Activated CD4-positive, alpha-beta T cell treated with anti-CD3 and anti-CD28 coated beads for 36 hours (primary cell): ENCODE measurements around the gene FLNA. TPM values are rescaled to one million over a fixed set of nuclear protein-coding genes. Genes with fewer than 3 reads are reported as not detected.

ENCODE experiments used
- ATAC-seq: fragments of 200-7000 bp; cut with Tn5 transposase; one replicate; pipeline ENCODE4 v1.10.0; 2021; ENCODE audit warnings: mild to moderate bottlenecking, moderate library complexity
- CTCF ChIA-PET: fragments of 350-600 bp; sonication (Branson Sonifier 250); formaldehyde crosslinking; loops from one replicate; lab custom pipeline; 2021; ENCODE audit warnings: antibody characterized with exemption; lab: Charles Lee
- POLR2A ChIA-PET: fragments of 350-600 bp; sonication (Branson Sonifier 250); formaldehyde crosslinking; loops from one replicate; lab custom pipeline; 2021; ENCODE audit warnings: antibody characterized with exemption, inconsistent platforms; lab: Charles Lee
- DNase-seq: peaks from one replicate; pipeline ENCODE4 v3.0.0-alpha.2; 2020
- H3K27ac Mint-ChIP-seq: one replicate; pipeline ENCODE4 v1.8.0; 2021; ENCODE audit warnings: mixed read lengths
- H3K27me3 Mint-ChIP-seq: one replicate; pipeline ENCODE4 v1.8.0; 2021; ENCODE audit warnings: mixed read lengths
- H3K36me3 Mint-ChIP-seq: one replicate; pipeline ENCODE4 v1.8.0; 2021; ENCODE audit warnings: low read depth, mixed read lengths
- H3K4me1 Mint-ChIP-seq: one replicate; pipeline ENCODE4 v1.8.0; 2021; ENCODE audit warnings: mixed read lengths
- H3K4me3 Mint-ChIP-seq: one replicate; pipeline ENCODE4 v1.8.0; 2021; ENCODE audit warnings: mild to moderate bottlenecking, moderate library complexity, mixed read lengths
- H3K9me3 Mint-ChIP-seq: one replicate; pipeline ENCODE4 v1.8.0; 2021; ENCODE audit warnings: low read depth, mixed read lengths
- intact Hi-C, 2 experiments: fragments of 100-400 bp; cut with DNase I in 1 of 2; cut with micrococcal nuclease in 1 of 2; formaldehyde crosslinking; loops; one replicate each; pipeline versions ENCODE4 v1.14.2 to v1.15.1; 2022 to 2024; cut with DNase I, micrococcal nuclease
- total RNA-seq, 2 experiments: library from RNA; stranded (reverse); gene quantifications; one replicate each; pipeline ENCODE4 v1.2.3, GENCODE V29; 2021

Gene FLNA, protein sequence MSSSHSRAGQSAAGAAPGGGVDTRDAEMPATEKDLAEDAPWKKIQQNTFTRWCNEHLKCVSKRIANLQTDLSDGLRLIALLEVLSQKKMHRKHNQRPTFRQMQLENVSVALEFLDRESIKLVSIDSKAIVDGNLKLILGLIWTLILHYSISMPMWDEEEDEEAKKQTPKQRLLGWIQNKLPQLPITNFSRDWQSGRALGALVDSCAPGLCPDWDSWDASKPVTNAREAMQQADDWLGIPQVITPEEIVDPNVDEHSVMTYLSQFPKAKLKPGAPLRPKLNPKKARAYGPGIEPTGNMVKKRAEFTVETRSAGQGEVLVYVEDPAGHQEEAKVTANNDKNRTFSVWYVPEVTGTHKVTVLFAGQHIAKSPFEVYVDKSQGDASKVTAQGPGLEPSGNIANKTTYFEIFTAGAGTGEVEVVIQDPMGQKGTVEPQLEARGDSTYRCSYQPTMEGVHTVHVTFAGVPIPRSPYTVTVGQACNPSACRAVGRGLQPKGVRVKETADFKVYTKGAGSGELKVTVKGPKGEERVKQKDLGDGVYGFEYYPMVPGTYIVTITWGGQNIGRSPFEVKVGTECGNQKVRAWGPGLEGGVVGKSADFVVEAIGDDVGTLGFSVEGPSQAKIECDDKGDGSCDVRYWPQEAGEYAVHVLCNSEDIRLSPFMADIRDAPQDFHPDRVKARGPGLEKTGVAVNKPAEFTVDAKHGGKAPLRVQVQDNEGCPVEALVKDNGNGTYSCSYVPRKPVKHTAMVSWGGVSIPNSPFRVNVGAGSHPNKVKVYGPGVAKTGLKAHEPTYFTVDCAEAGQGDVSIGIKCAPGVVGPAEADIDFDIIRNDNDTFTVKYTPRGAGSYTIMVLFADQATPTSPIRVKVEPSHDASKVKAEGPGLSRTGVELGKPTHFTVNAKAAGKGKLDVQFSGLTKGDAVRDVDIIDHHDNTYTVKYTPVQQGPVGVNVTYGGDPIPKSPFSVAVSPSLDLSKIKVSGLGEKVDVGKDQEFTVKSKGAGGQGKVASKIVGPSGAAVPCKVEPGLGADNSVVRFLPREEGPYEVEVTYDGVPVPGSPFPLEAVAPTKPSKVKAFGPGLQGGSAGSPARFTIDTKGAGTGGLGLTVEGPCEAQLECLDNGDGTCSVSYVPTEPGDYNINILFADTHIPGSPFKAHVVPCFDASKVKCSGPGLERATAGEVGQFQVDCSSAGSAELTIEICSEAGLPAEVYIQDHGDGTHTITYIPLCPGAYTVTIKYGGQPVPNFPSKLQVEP (N-terminal part only)
- 1,000 to 10,000 TPM in 1 of 2 experiments, 100 to 1,000 TPM in 1; 891 to 1,083 TPM for total RNA-seq

DNA sequence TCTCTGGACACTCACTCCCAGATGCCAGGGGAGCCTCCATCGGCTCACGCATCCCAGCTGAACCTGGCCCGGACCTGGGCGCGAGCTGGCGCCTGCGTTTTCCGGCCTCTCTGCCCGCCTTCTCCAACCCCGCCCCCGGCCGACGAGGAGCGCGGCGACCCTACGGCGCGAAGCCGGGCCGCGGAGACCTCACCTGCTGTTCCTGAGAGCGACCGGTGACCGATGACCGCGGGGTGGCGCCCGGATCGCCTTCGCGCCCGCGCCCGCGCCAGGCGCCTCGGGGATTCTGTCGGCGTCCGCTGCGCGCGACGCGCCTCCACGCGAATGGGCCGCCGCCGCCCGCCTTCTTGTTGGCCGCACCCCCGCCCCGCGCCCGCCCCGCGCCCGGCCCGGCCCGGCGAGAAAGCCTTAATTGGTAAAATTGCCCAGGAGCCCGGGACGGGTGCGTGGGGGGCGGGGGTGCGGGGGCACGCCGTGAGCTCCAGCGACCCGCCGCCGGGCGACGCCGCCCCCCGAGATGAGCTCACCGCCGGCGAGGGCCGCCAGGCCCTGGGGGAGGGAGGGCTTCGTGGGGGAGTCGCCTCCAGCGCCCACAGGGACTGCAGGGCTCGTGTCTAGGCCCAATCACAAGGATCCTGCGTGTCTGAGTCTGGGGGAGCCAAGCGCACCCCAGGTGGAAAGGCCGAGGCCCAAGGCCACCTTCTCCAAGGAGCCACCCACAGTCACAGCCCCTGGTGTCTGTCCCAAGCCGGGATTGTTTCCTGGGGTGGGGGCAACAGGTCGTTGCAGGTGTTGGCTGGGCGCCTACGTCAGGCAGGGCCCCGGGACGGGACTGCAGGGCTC is at the start of gene FLNA:
Gene FLNA, minus strand, starts transcription at position 322 of the 843 bp plus-strand sequence. CDS start 3,389 bp downstream, outside the sequence.
- no peak for ATAC-seq
- Mint-ChIP-seq H3K27me3 (no peaks in the 10 kb centered on the region), H3K4me3 (peak within 1 kb of the TSS; percentile 86), H3K27ac (peak within 1 kb of the TSS; percentile 37), H3K9me3 (no peaks in the 10 kb centered on the region), H3K36me3 (peaks cover 5% of the 10 kb centered on the region), H3K4me1 (peaks cover 22% of the 10 kb centered on the region)
- POLR2A ChIA-PET: no interaction called here
- intact Hi-C loops: loop anchor here (5.0 to 10.0 kb wide), 5 partner anchors 47 to 650 kb away; partner anchors contain the start of genes ABCD1 (in 1 of the 2), ARHGAP4 (in 1 of the 2), BCAP31 (in 1 of the 2) and HCFC1 (in 1 of the 2)
- CTCF ChIA-PET: interaction anchor here (0.7 to 1.3 kb wide), 3 partner anchors 7 to 37 kb away, joined by 3 to 4 read pairs (median 3); partner anchors contain the start of gene TAFAZZIN
- peak; percentile 46 for DNase-seq

DNA sequence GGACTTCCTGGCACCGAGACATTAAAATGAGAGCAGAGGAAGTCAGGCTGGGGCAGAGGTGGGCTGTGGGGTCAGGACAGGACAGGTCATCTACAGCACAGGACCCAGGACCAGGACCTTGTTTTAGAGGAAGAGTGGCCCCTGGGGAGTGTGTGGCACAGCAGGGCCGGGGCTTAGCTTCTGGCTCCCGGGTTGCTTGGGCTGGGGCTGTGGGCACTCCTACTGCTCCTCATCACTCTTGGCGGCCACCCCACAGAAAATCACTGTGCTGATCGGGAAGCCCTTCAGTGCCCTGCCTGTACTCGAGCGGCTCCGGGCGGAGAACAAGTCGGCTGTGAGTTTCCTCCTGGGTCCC is 45.9 kb upstream of the FLNA start:
- DNase-seq: no peak
- peaks cover 6% of the 10 kb centered on the region for H3K4me1 Mint-ChIP-seq
- no peaks in the 10 kb centered on the region for H3K9me3 Mint-ChIP-seq
- intact Hi-C loops: no loop called here
- peaks cover 3% of the 10 kb centered on the region for H3K36me3 Mint-ChIP-seq
- no peak overlapping the region for H3K27ac Mint-ChIP-seq
- POLR2A ChIA-PET: no interaction called here
- no peaks in the 10 kb centered on the region for H3K27me3 Mint-ChIP-seq
- ATAC-seq: no peak
- CTCF ChIA-PET: no interaction called here
- H3K4me3 Mint-ChIP-seq: no peak overlapping the region

DNA sequence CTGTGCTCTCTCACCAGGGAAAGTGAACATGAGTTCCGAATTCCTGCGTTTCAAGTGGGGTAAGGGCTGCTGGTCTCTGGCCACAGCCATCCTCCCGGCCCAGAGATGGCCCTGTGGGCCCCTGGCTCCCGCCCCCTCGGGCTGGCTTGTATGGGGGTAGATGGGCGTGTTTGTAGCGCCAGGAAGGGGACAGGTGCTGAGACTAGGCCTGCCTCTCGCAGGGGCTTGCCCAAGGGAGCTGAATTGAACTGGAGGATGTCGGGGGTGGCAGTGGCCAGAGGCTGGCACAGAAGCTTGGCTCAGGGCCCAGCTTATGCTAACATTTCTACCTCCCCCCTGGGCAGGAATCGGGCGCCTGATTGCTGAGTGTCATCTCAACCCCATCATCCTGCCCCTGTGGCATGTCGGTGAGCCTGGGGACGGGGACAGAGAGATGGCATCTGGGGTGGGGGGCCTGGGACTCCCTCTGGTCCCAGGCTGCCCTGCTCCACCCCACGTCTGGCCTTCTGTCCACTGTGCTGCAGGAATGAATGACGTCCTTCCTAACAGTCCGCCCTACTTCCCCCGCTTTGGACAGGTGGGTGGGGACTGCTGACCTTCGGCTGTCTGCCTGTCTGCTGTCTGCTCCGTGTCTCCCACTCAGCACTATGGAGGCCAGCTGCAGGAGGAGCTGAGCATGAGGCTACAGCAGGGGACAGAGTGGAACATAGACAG is 45.4 kb upstream of the FLNA start:
- H3K4me3 Mint-ChIP-seq: no peak overlapping the region
- ChIA-PET CTCF (no interaction called here), POLR2A (no interaction called here)
- H3K9me3 Mint-ChIP-seq: no peaks in the 10 kb centered on the region
- ATAC-seq (no peak), DNase-seq (no peak)
- no peaks in the 10 kb centered on the region for H3K27me3 Mint-ChIP-seq
- intact Hi-C loops: no loop called here
- H3K27ac Mint-ChIP-seq: no peak overlapping the region
- H3K36me3 Mint-ChIP-seq: peaks cover 5% of the 10 kb centered on the region
- H3K4me1 Mint-ChIP-seq: peaks cover 6% of the 10 kb centered on the region

DNA sequence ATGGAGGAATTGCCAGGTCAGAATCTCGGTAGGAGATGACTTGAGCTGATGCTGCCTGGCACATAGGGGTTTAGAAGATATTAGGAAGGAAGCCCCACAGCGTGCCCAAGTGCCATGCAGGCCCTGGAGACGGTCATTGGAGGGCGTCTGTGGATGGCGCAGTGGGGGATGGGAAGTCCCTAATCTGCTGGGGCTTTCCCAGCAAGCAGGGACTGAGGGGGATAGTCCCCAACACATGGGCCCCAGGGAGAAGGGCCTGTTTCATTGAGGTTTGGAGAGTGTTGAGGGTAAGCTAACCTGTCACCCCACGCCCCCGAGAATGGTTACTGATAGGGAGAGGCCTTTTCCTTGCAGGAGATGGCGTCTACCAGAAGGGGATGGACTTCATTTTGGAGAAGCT is 44.8 kb upstream of the FLNA start:
- POLR2A ChIA-PET: no interaction called here
- CTCF ChIA-PET: no interaction called here

DNA sequence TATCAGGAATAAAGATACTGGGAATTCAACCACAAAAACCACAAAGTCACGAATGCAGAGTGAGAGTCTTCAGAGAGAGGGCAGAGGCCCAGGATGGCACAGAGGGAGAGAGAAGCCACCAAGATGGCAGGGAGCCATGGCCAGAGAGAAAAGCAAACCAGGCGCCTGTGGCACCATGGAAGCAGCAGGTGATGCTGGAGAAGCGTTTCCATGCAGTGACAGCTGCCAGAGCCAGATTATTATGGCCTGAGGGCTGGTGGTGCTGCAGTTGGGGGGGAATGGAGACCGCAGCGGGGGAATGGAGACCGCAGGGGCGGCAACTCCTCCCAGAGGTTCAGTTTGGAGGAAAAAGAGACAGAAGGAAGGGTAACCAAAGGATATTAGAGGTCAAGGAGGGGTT is 42.7 kb upstream of the FLNA start:
- Mint-ChIP-seq H3K9me3 (no peaks in the 10 kb centered on the region), H3K36me3 (peaks cover 12% of the 10 kb centered on the region), H3K4me3 (no peak overlapping the region), H3K27me3 (no peaks in the 10 kb centered on the region), H3K27ac (no peak overlapping the region), H3K4me1 (peaks cover 9% of the 10 kb centered on the region)
- intact Hi-C loops: no loop called here
- ATAC-seq (no peak), DNase-seq (no peak)
- ChIA-PET CTCF (no interaction called here), POLR2A (no interaction called here)

More for the DNA sequence above, 44.8 kb upstream of the FLNA start:
- Mint-ChIP-seq H3K4me3 (no peak overlapping the region), H3K27ac (no peak overlapping the region), H3K36me3 (peaks cover 5% of the 10 kb centered on the region), H3K4me1 (peaks cover 3% of the 10 kb centered on the region), H3K9me3 (no peaks in the 10 kb centered on the region), H3K27me3 (no peaks in the 10 kb centered on the region)
- DNase-seq (no peak), ATAC-seq (no peak)
- intact Hi-C loops: no loop called here

DNA sequence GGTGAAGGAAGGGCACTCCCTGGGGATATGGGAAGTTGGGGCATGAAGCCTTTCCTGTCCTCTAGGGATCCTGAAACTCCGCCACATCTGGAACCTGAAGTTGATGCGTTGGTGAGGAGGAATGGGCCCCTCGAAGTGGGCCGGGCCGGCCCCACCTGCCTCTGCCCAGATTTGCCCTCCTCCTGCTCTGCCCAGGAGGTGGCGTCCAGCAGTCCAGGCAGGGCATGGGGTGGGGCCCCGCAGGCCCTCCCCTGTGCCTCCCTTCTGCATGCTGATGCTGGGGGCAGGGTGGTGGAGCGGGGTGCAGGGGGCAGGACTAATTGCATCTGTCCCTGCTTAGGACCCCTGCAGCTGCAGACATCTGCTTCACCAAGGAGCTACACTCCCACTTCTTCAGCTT is 38.7 kb upstream of the FLNA start:
- intact Hi-C loops: loop anchor here (2.0 to 5.0 kb wide), 2 partner anchors 16 to 44 kb away; partner anchors contain the start of genes ATP6AP1 (in 1 of the 2) and PLXNA3 (in 1 of the 2)
- H3K4me3 Mint-ChIP-seq: peak overlapping the region; percentile 86
- no peak overlapping the region for H3K27ac Mint-ChIP-seq
- no peaks in the 10 kb centered on the region for H3K9me3 Mint-ChIP-seq
- H3K27me3 Mint-ChIP-seq: no peaks in the 10 kb centered on the region
- ChIA-PET POLR2A (no interaction called here), CTCF (interaction anchor here (0.5 kb wide), 1 partner anchor 98 kb away, joined by 3 read pairs; no protein-coding TSS in a partner anchor)
- peaks cover 13% of the 10 kb centered on the region for H3K4me1 Mint-ChIP-seq
- ATAC-seq: no peak
- H3K36me3 Mint-ChIP-seq: peaks cover 10% of the 10 kb centered on the region
- no peak for DNase-seq

DNA sequence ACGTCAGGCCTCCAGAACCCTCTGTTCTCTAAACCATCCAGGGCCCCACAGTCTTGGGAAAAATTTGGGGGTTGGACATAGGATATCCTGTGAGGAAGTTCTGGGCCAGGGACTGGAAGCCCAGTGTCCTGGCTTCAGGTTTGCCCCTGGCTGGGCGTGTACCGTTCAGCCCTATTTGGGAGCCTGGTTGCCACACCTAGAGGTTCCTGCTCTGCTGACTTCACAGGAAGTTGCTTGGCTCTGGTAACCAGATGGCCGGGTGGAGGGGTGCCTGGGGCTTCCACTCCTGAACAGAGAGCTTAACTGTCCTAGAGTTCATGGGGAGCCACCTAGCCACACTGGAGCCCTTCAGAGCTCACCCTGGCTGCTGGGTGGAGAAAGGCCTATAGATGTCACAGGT is 38.0 kb upstream of the FLNA start:
- CTCF ChIA-PET: interaction anchor here (0.5 to 1.1 kb wide), 3 partner anchors 15 to 99 kb away, joined by 3 to 5 read pairs (median 4); no protein-coding TSS in a partner anchor
- intact Hi-C loops: loop anchor here (1.0 to 5.0 kb wide), 4 partner anchors 16 to 104 kb away; partner anchors contain the start of genes ATP6AP1 (in 1 of the 2), FAM3A (in 1 of the 2), LAGE3 (in 1 of the 2) and PLXNA3 (in 1 of the 2)
- ATAC-seq: peak; percentile 49
- Mint-ChIP-seq H3K27me3 (no peaks in the 10 kb centered on the region), H3K27ac (peak overlapping the region; percentile 68), H3K9me3 (no peaks in the 10 kb centered on the region), H3K36me3 (peaks cover 10% of the 10 kb centered on the region), H3K4me3 (peak overlapping the region; percentile 86), H3K4me1 (peaks cover 13% of the 10 kb centered on the region)
- POLR2A ChIA-PET: interaction anchor here (1.0 to 1.2 kb wide), 2 partner anchors 14 to 16 kb away, joined by 4 to 7 read pairs; partner anchors contain the start of genes ATP6AP1 and RPL10
- DNase-seq: peak; percentile 52

DNA sequence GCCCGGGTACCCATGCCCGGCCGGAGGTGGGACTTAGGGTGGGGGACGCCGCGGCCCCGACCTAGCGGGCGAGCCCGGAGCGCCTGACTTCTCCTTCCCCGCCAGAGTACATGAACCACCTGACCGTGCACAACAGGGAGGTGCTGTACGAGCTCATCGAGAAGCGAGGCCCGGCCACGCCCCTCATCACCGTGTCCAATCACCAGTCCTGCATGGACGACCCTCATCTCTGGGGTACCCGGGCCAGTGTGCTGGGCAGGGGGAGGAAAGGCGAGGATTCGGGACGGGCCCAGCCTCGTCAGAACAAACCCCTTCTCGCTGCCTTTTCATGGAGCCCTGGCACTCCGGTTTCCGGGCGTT is 37.5 kb upstream of the FLNA start:
- POLR2A ChIA-PET: interaction anchor here (0.5 to 1.2 kb wide), 3 partner anchors 13 to 44 kb away, joined by 3 to 7 read pairs (median 4); partner anchors contain the start of genes ATP6AP1 and RPL10
- peak overlapping the region; percentile 86 for H3K4me3 Mint-ChIP-seq
- H3K36me3 Mint-ChIP-seq: peaks cover 10% of the 10 kb centered on the region
- peaks cover 13% of the 10 kb centered on the region for H3K4me1 Mint-ChIP-seq
- CTCF ChIA-PET: interaction anchor here (0.6 to 1.1 kb wide), 2 partner anchors 15 to 81 kb away, joined by 4 to 5 read pairs; no protein-coding TSS in a partner anchor
- no peaks in the 10 kb centered on the region for H3K27me3 Mint-ChIP-seq
- H3K9me3 Mint-ChIP-seq: no peaks in the 10 kb centered on the region
- DNase-seq (peak; percentile 76), ATAC-seq (peak; percentile 81)
- intact Hi-C loops: loop anchor here (1.0 to 5.0 kb wide), 6 partner anchors 14 to 104 kb away; partner anchors contain the start of genes ATP6AP1 (in 2 of the 2), FAM3A (in 1 of the 2), LAGE3 (in 1 of the 2) and PLXNA3 (in 1 of the 2)
- peak overlapping the region; percentile 68 for H3K27ac Mint-ChIP-seq

DNA sequence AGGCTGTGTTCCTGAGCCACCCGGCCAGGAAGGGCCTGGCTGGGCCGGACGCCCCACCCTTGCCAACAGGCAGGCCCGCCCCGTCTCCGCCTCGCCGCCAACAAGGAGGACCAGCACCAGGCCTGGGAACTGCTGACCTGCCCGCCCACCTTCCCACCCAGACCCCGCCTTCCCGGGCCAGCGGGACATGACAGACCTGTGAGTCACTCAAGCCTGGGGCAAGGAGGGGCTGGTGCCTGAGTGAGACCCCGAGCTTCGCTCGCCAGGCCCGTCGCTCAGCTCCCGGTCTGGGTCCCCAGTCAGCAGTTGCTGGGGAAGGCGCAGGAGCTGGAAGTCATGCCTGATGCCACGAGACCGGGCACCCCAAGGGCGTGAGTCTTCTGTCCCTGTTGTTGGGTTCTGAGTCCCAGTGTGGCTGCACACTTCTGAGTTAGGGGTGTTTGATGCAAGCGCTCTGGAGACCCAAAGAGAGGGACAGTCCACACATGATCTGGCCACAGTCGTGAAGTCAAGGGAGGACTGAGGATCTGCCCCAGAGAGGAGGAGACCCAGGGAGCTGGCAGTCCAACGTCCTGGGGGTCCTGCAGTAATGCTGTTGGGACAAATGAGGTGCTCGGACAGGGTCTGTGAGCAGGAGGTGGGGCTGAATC is 34.9 kb upstream of the FLNA start, which contains the start of gene DNASE1L1:
Gene DNASE1L1, minus strand, starts transcription at position 33 of the 650 bp plus-strand sequence. CDS start 3,686 bp downstream, outside the sequence.
- peak within 1 kb of the TSS; percentile 47 for H3K27ac Mint-ChIP-seq
- CTCF ChIA-PET: no interaction called here
- DNase-seq (peak; percentile 32), ATAC-seq (no peak)
- intact Hi-C loops: no loop called here
- POLR2A ChIA-PET: interaction anchor here (1.0 kb wide), 1 partner anchor 12 kb away, joined by 5 read pairs; the partner anchor contains the start of gene RPL10
- peaks cover 13% of the 10 kb centered on the region for H3K4me1 Mint-ChIP-seq
- H3K4me3 Mint-ChIP-seq: peak within 1 kb of the TSS; percentile 64
- no peaks in the 10 kb centered on the region for H3K9me3 Mint-ChIP-seq
- H3K27me3 Mint-ChIP-seq: no peaks in the 10 kb centered on the region
- H3K36me3 Mint-ChIP-seq: peaks cover 7% of the 10 kb centered on the region
